RWPE1 (cell line): Measurements from ENCODE around the gene GART.

Source experiments
- CTCF ChIA-PET: fragments of 350-600 bp; sonication (Branson Sonifier 250); formaldehyde crosslinking; extraction: SDS; loops from one replicate; lab custom pipeline; 2021; lab: Yijun Ruan, JAX
- POLR2A ChIA-PET: fragments of 400-600 bp; formaldehyde crosslinking; extraction: SDS; loops from one replicate; lab custom pipeline; 2020; ENCODE audit warnings: antibody characterized with exemption; ENCODE audit not compliant: low non-redundant PET; lab: Yijun Ruan, JAX
- DNase-seq: peaks from one replicate; pipeline ENCODE4 v3.0.0; 2012; ENCODE audit warnings: low spot score
- H3K27ac ChIP-seq: fragments of 450-650 bp; 2 replicates; pipeline ENCODE4 v1.5.1; 2017
- CTCF ChIP-seq: fragments of 450-650 bp; conservative IDR thresholded peaks from 2 replicates; pipeline ENCODE4 v1.5.1; 2017; ENCODE audit warnings: low read depth, mild to moderate bottlenecking

Gene GART

DNA sequence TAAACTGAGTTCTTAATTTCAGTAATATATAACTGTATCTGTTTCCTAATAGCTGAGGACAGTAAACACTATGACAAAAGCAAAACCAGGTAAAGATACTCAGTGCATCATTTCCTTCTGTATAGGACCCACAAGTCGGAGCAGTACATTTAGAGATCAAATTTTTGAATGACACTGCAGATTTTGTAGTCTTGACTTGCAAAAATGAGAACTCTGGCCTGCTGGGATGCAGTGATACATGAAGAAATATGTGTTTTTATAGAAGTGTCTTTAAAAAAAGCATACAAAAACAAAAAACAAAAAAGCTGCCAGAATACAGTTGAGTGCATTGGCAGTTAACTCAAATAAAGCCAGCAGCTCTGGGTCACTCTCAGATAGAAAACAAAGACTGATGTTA is 19.0 kb downstream of the GART start:
- no peak overlapping the region for H3K27ac ChIP-seq
- POLR2A ChIA-PET, result no interaction called here
- no peak for TF ChIP-seq CTCF

GRCh38 chr21:33522297-33522952 is 19.5 kb downstream of the GART start:
- DNase-seq, result no peak
- POLR2A ChIA-PET, result no interaction called here
- CTCF ChIA-PET, result no interaction called here
- no peak overlapping the region for H3K27ac ChIP-seq
- no peak for TF ChIP-seq CTCF

More for the DNA sequence above, 19.0 kb downstream of the GART start:
- CTCF ChIA-PET, result no interaction called here
- DNase-seq, result no peak

- ChIA-PET POLR2A (interaction anchor here (0.7 kb wide), 1 partner anchor 10 kb away, joined by 4 read pairs; no protein-coding TSS in a partner anchor), CTCF (no interaction called here)
- no peak overlapping the region for H3K27ac ChIP-seq
Observed at GRCh38 chr21:33518899-33519298, 23.0 kb downstream of the GART start.

DNA sequence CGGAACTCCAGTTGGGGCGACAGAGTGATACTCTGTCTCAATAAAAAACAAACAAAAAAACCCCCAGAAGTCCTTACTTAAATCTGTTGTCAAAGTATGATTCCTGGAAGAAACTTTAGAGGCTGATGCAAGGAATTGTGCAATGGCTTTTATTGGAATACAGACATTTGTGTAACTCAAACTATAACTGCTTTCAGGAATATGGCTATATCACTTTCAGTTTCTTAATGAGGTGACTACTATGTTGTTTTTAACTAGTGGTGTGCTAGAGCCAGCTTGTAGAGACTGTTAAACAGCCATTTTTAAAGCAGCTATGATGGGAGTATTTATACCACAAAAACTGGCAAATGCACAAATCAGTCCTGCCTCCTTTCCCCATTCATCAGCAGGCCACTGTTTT is 27.7 kb downstream of the GART start:
- DNase-seq, result no peak
- ChIA-PET POLR2A (interaction anchor here (0.8 kb wide), 1 partner anchor 34 kb away, joined by 5 read pairs; the partner anchor contains the start of gene TMEM50B), CTCF (no interaction called here)
- no peak overlapping the region for H3K27ac ChIP-seq
- no peak for TF ChIP-seq CTCF

More at GRCh38 chr21:33518899-33519298, 23.0 kb downstream of the GART start:
- TF ChIP-seq CTCF, result no peak
- DNase-seq, result no peak

DNA sequence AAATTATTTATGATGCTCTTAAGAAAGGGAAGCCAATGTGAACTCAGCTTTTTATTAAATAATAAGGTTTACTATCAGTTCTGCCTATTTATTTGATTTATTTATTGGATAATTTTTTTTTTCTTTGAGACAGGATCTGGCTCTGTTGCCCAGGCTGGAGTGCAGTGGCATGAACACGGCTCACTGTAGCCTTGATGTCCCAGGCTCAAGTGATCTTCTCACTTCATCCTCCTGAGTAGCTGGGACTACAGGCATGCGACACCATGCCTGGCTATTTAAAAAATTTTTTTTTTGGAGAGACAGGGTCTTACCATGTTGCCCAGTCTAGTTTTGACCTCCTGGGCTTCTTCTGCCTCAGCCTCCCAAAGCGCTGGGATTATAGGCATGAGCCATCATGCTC is 29.4 kb downstream of the GART start:
- ChIA-PET POLR2A (no interaction called here), CTCF (no interaction called here)
- no peak for TF ChIP-seq CTCF
- no peak overlapping the region for H3K27ac ChIP-seq
- no peak for DNase-seq

- no peak for TF ChIP-seq CTCF
- no peak overlapping the region for H3K27ac ChIP-seq
- POLR2A ChIA-PET, result no interaction called here
- DNase-seq, result no peak
- CTCF ChIA-PET, result no interaction called here
Observed at GRCh38 chr21:33511639-33512038, 30.3 kb downstream of the GART start.
